GM12864 (cell line): ENCODE results near the gene CFAP54.

ENCODE experiments used
- DNase-seq: peaks from one replicate; pipeline ENCODE4 v3.0.0-alpha.2; 2011; ENCODE audit warnings: low read depth
- H3K4me3 ChIP-seq: 2 replicates; pipeline ENCODE4 v1.5.1; 2011; ENCODE audit warnings: mild to moderate bottlenecking, low read depth, low read length, control low read depth
- CTCF ChIP-seq: IDR thresholded peaks from 2 replicates; pipeline ENCODE4 v1.5.1; 2011; ENCODE audit warnings: low read depth, mild to moderate bottlenecking, moderate library complexity, low read length, control low read depth, inconsistent platforms; ENCODE audit errors: missing control alignments

CFAP54 gene

GRCh38 chr12:96502477-96502876 is 13.1 kb downstream of the CFAP54 start:
- H3K4me3 ChIP-seq, result peak overlapping the region; percentile 3; the same call in 1 of the 2 replicates
- no peak for TF ChIP-seq CTCF
- DNase-seq, result peak; percentile 69

GRCh38 chr12:96502949-96503532 is 13.7 kb downstream of the CFAP54 start:
- peak overlapping the region; percentile 3 for H3K4me3 ChIP-seq
- TF ChIP-seq CTCF, result no peak
- DNase-seq, result no peak

- no peak overlapping the region for H3K4me3 ChIP-seq
- no peak for TF ChIP-seq CTCF
- no peak for DNase-seq
Observed at GRCh38 chr12:96503976-96504375, 14.6 kb downstream of the CFAP54 start.

- no peak for DNase-seq
- no peak overlapping the region for H3K4me3 ChIP-seq
- no peak for TF ChIP-seq CTCF
Observed at GRCh38 chr12:96506776-96507175, 17.4 kb downstream of the CFAP54 start.

GRCh38 chr12:96510306-96510764 is 21.0 kb downstream of the CFAP54 start:
- no peak for DNase-seq
- H3K4me3 ChIP-seq, result no peak overlapping the region
- TF ChIP-seq CTCF, result no peak

- TF ChIP-seq CTCF, result no peak
- H3K4me3 ChIP-seq, result no peak overlapping the region
- no peak for DNase-seq
Observed at GRCh38 chr12:96513166-96513565, 23.8 kb downstream of the CFAP54 start.

- H3K4me3 ChIP-seq, result no peak overlapping the region
- TF ChIP-seq CTCF, result no peak
- no peak for DNase-seq
Observed at GRCh38 chr12:96513681-96514080, 24.3 kb downstream of the CFAP54 start.
